ENCODE data around the gene KCNC3.

The KCNC3 gene

DNA sequence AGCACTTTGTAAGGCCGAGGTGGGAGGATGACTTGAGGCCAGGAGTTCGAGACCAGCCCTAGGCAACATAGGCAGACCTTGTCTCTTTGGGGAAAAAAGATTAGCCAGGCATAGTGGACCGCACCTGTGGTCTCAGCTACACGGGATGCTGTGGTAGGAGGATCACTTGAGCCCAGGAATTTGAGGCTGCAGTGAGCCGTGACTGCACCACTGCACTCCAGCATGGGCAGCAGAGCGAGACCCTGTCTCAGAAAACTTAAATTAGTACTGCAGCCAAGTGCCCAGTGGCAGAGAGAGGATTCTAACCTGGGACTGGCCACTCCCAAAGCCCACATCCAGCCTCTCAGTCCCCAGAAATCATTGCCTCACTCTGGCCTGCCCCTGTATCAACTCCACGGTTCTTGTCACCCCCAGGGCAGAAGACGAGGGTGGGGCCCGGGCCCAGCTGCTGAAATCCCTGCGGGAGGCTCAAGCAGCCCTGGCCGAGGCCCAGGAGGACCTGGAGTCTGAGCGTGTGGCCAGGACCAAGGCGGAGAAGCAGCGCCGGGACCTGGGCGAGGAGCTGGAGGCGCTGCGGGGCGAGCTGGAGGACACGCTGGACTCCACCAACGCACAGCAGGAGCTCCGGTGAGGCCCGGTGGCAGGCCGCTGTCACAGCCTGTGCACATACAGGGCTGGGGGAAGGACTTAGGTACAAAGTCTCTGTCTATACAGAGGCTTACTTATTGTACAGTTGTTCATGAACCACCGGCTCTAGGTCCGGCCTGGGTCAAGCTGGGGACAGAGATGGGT is 53.4 kb downstream of the KCNC3 start:
- DNase-seq (ENCODE audit: low read depth): no peak

DNA sequence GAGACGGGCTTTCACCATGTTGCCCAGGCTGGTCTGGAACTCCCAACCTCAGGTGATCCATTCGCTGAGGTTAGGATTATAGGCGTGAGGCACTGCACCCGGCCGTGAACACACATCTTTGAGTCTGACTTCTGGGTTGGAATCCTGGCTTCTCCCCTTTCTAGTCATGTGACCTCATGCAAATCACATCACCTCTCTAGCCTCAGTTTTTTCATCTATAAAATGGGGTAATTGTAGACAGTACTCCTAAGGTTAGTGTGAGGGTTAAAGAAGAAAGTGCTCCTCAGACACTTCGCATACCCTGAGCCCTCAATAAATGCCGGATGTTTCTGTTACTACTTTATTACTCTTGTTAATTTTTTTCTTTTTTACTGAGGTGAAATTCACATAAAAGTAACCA is 55.4 kb downstream of the KCNC3 start:
- no peak for DNase-seq (ENCODE audit: low read depth)

DNA sequence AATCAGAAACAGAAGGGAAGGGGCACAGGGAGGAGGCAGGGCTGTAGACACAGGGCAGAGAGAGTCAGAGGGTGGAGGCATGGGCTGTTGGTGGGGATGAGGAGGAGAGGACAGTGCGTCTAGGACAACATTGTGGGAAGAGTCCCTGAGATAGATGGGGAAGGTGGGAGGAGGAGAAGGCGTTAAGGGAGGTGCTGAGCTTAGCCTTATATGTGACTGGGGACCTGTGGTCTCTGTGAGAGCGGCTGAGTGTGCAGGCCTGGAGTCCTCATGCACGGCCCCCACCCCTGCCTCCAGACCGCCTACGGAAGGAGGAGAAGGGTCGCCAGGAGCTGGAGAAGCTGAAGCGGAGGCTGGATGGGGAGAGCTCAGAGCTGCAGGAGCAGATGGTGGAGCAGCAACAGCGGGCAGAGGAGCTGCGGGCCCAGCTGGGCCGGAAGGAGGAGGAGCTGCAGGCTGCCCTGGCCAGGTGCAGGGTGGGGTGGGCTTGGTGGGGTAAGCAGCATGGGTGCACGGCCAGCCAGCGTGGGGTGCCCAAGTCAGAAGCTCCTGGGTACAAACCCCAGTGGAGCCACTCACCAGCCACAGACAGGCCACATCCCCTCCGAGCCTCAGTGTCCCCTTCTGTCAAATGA is 56.8 kb downstream of the KCNC3 start:
- no peak for DNase-seq (ENCODE audit: low read depth)

DNA sequence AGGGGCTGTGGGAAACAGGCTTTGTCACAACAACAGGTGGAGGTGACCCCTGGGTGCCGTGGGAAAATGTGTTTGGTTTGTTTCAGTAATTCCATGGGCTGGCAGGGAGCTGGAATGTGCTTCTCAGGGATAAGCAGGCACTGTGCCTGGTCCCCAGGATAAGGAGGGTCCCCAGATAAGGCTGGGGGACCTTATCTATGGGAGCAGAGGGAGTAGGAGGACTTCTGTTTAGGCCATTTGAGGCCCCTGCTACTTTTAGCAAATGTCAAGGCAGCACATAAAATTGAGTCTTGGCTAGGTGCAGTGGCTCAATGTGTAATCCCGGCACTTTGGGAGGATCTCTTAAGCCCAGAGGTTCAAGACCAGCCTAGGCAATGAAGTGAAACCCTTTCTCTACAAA is 59.5 kb downstream of the KCNC3 start:
- no peak for DNase-seq (ENCODE audit: low read depth)

DNA sequence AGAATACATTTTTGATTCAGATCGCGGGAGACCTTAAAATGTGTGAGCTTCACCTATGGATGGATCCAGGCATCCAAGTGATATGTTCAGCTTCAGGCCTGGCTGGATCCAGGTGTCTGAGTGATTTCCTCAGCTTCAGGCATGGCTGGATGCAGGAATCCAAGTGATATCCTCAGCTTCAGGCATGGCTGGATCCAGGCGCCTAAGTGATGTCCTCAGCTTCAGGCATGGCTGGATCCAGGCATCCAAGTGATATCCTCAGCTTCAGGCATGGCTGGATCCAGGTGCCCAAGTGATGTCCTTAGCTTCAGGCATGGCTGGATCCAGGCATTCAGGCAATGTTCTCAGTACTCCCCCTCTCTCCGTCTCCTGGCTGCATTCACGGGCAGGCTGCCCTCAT is 60.7 kb downstream of the KCNC3 start:
- DNase-seq (ENCODE audit: low read depth): no peak

DNA sequence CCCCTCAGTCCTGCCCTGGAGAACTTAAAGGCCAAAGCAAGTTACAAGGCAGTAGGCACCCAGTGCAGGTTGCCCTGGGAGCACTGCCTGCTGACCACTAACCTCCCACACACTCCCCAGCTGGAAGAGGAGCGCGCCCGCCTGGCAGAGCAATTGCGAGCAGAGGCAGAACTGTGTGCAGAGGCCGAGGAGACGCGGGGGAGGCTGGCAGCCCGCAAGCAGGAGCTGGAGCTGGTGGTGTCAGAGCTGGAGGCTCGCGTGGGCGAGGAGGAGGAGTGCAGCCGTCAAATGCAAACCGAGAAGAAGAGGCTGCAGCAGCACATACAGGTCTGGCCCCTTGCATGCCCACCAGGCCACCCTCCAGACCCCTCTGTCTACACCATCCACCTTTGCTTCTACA is 61.1 kb downstream of the KCNC3 start:
- no peak for DNase-seq (ENCODE audit: low read depth)

DNA sequence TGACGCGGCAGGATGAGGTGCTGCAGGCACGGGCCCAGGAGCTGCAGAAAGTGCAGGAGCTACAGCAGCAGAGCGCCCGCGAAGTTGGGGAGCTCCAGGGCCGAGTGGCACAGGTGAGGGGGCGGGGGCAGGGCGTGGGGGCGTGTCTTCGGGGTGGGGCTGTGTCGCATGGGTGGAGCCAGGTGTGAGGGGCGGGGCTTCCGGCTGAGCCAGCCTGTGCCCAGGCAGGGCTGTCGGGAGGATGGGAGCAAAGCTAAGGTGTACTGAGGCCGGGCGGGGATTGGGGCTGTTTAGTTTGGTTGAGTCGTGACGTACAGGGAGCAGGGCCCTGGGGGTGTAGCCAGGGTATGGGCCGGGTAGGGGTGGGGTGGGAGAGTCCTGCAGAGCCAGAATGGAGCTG is 62.3 kb downstream of the KCNC3 start:
- no peak for DNase-seq (ENCODE audit: low read depth)

DNA sequence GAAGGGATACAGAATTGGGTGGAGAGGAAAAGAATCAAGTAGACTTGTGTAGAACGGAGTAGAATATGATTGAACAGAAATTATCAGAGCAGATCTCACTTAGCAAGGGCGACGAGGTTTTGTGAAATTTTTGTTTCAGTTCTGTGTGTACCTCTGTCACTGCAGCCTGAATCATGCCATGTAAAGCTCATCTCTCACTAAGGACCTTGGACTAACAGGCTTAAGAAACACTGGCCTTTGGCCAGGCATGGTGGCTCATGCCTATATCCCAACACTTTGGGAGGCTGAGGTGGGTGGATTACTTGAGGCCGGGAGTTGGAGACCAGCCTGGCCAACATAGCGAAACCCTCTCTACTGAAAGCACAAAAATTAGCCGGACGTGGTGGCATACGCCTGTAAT is 63.1 kb downstream of the KCNC3 start:
- no peak for DNase-seq (ENCODE audit: low read depth)

DNA sequence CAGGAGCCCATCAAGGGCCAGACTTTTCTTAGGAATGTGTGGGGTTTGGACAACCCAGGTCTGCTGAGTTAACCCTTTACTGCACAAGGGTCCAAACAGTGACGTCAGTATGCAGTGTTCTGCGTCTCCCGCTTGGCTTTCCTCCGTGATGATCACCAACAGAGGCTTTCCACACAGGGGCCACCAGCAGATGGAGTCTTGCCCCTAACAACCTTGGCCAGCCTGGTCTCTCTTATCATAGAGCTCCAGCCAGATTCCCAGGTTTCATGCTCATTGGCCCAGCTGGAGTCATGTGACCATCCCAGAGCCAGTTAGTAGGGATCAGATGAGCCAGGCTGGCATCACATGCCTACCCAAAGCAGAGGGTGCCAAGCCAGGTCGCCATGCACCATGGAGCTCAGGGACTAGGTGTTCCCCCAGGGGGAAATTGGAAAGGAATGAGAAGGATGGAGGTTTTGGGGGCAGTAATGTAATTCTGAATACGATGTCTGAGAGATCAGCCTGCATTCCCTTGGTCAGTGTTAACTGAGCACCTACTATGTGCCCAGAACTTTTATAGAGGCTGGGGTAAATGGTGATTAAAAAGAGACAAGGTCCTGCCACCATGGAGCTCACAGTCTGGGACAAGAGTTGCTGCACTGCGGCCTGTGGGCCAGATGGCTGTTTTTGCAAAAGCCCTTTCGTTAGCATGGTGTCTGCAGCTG is 64.5 kb downstream of the KCNC3 start:
- no peak for DNase-seq (ENCODE audit: low read depth)

DNA sequence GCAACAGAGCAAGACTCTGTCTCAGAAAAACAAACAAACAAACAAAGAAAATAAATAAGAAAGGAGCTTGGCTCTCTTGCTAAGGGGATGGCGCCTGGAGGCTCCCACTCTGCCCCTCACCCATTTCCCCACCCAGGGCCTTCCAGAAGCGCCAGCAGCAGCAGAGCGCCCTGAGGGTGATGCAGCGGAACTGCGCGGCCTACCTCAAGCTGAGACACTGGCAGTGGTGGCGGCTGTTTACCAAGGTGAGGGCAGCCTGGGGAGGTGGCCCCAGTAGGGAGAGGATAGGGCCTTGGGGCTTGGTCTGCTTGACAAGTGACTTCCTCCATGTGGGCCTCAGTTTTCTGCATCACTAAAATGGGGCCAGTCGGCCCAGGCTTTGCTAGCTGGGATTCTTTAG is 66.0 kb downstream of the KCNC3 start:
- DNase-seq (ENCODE audit: low read depth): no peak

Data from GM04504 (cell line).